ENCODE results near the gene EEF1A2. TPM values are rescaled to one million over a fixed set of nuclear protein-coding genes. Genes with fewer than 3 reads are reported as not detected.

The EEF1A2 gene
- total RNA-seq, 4 donors from 2014 or later, result 0.75 to 5.0 (median 3.3) TPM

GRCh38 chr20:63490416-63490815 is 8.5 kb downstream of the EEF1A2 start:
- TF ChIP-seq POLR2A (IDR thresholded peaks at IDR 0.05) (no peak), EP300 (IDR thresholded peaks at IDR 0.05; ENCODE audit: low read depth) (no peak), POLR2AphosphoS5 (IDR thresholded peaks at IDR 0.05) (no peak)
- TF ChIP-seq, protein P1, sequence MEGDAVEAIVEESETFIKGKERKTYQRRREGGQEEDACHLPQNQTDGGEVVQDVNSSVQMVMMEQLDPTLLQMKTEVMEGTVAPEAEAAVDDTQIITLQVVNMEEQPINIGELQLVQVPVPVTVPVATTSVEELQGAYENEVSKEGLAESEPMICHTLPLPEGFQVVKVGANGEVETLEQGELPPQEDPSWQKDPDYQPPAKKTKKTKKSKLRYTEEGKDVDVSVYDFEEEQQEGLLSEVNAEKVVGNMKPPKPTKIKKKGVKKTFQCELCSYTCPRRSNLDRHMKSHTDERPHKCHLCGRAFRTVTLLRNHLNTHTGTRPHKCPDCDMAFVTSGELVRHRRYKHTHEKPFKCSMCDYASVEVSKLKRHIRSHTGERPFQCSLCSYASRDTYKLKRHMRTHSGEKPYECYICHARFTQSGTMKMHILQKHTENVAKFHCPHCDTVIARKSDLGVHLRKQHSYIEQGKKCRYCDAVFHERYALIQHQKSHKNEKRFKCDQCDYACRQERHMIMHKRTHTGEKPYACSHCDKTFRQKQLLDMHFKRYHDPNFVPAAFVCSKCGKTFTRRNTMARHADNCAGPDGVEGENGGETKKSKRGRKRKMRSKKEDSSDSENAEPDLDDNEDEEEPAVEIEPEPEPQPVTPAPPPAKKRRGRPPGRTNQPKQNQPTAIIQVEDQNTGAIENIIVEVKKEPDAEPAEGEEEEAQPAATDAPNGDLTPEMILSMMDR (IDR thresholded peaks at IDR 0.05), result no peak
- no peaks in the 10 kb centered on the region for H3K4me1 ChIP-seq
- no peaks in the 10 kb centered on the region for H3K9me3 ChIP-seq
- no peaks in the 10 kb centered on the region for H3K36me3 ChIP-seq
- no peak for DNase-seq
- WGBS, 2 donors (ENCODE audit: low coverage in 1 of 2), result 64% methylated on average over 23 of the region's 24 CpGs; no CpG with 5 or more reads in 1 of the 2 donors
- intact Hi-C loops (cut with DNase I; ENCODE audit: low total_unique reads) (no loop called here), in situ Hi-C loops (cut with MboI; ENCODE audit: low pct_ligation_motif_present in 1 of 4, low pct_unique_long_range_greater_than_20kb in 1 of 4, low sequenced_read_pairs in 3 of 4) (no loop called here)
- H3K27ac ChIP-seq, result no peak overlapping the region
- no peak overlapping the region for H3K4me3 ChIP-seq
- H3K27me3 ChIP-seq, result peaks cover 56% of the 10 kb centered on the region

DNA sequence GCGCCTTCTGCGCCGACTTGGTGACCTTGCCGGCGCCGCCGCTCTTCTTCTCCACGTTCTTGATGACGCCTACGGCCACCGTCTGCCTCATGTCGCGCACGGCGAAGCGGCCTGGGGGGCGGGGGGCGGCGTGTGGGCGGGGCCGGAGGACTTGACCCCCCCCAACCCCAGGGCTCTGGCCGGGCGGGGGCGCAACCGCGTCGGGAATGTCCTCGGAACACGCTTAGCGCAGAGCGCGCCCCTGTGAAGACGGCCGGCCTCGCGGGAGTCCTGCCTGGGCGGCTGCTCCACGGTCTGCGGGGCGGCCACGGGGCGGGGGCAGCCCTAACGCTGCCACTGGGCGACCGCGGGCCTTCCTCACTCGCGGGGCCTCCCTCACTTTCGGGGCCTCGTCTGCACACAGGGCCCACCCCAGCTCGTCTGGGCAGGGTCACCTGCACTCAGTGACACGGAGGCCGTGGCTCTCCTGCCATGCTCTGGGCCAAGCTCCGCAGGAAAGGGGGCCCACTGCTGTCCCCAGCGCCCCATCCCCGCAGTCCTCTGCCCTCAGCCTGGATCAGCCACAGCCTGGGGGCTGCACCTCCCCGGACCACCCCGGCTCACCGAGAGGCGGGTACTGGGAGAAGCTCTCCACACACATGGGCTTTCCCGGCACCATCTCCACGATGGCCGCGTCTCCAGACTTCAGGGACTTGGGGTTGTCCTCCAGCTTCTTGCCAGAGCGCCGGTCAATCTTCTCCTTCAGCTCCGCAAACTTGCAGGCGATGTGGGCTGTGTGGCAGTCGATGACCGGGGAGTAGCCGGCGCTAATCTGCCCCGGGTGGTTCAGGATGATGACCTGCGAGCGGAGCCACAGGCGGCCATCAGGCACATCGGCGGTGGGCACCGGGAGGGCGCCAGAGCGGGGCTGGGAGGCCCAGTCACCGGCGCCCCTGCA is 10.3 kb downstream of the EEF1A2 start:
- WGBS, 2 donors (ENCODE audit: low coverage in 1 of 2), result 29% methylated on average over 69 of the region's 83 CpGs; no CpG with 5 or more reads in 1 of the 2 donors
- DNase-seq, result no peak
- TF ChIP-seq, protein P1 (IDR thresholded peaks at IDR 0.05), result no peak
- no peak for TF ChIP-seq POLR2A (IDR thresholded peaks at IDR 0.05)
- Histone ChIP-seq H3K27me3 (peaks cover 66% of the 10 kb centered on the region), H3K4me3 (no peak overlapping the region), H3K4me1 (no peaks in the 10 kb centered on the region), H3K9me3 (no peaks in the 10 kb centered on the region), H3K27ac (no peak overlapping the region), H3K36me3 (no peaks in the 10 kb centered on the region)
- intact Hi-C loops (cut with DNase I; ENCODE audit: low total_unique reads), result no loop called here
- in situ Hi-C loops (cut with MboI; ENCODE audit: low pct_ligation_motif_present in 1 of 4, low pct_unique_long_range_greater_than_20kb in 1 of 4, low sequenced_read_pairs in 3 of 4), result no loop called here

DNA sequence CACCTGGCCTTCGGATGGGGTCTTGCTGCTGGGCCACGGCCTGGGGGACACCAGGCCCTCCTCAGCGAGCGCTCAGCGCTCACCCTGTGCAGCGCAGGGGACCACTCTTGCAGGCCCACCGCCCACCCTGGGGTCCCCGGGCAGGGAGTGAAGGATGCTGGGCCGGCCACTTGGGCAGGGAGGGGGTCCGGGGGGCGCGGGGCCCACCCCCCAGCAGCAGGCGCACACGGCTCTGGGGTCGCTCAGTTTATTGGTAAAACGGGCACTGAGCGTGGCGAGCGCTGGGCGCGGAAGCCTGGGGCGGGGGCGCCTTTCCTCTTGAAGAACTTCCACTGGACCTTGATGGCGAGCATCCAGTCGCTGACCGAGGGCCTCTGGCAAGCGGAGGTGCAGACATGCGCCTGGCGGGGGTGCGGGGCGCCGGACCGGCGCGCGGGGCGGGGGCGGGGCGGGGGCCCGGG is 11.1 kb downstream of the EEF1A2 start:
- no peak for DNase-seq
- TF ChIP-seq EP300 (IDR thresholded peaks at IDR 0.05; ENCODE audit: low read depth) (no peak), POLR2AphosphoS5 (IDR thresholded peaks at IDR 0.05) (no peak), POLR2A (IDR thresholded peaks at IDR 0.05) (no peak)
- TF ChIP-seq, protein P1 (IDR thresholded peaks at IDR 0.05), result no peak
- 22% methylated on average over 13 of the region's 40 CpGs; no CpG with 5 or more reads in 1 of the 2 donors for WGBS, 2 donors (ENCODE audit: low coverage in 1 of 2)
- Histone ChIP-seq H3K9me3 (no peaks in the 10 kb centered on the region), H3K27ac (no peak overlapping the region), H3K27me3 (peaks cover 73% of the 10 kb centered on the region), H3K36me3 (no peaks in the 10 kb centered on the region), H3K4me3 (no peak overlapping the region), H3K4me1 (no peaks in the 10 kb centered on the region)
- intact Hi-C loops (cut with DNase I; ENCODE audit: low total_unique reads) (no loop called here), in situ Hi-C loops (cut with MboI; ENCODE audit: low pct_ligation_motif_present in 1 of 4, low pct_unique_long_range_greater_than_20kb in 1 of 4, low sequenced_read_pairs in 3 of 4) (no loop called here)

DNA sequence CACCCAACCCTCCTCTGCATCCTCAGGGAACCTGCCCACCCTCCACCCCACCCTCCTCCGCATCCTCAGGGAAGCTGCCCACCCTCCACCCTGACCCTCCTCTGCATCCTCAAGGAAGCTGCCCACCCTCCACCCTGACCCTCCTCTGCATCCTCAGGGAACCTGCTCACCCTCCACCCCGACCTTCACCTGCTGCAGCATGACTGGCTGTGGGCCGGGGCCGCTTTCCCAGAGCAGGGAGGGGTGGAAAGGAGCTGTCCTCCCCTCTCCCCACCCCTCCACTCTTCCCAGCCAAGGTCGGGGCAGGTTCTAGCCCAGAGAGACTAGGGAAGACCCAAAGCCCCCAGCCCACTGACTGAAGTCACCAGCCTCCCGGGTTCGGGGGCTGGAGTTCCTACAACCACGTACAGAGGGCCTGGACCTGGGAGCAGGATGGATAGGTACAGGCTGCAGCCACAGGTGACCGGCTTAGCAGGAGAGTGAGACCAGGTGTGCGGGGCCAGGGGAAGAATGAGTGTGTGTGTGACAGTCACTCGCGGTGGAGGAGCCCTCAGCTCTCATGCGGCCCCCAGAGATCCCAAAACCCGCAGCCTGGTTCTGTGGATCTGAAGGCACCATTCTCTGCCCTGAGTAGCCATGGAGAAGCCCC is 11.6 kb downstream of the EEF1A2 start:
- peaks cover 79% of the 10 kb centered on the region for H3K27me3 ChIP-seq
- no peak for DNase-seq
- no peak overlapping the region for H3K4me3 ChIP-seq
- intact Hi-C loops (cut with DNase I; ENCODE audit: low total_unique reads) (no loop called here), in situ Hi-C loops (cut with MboI; ENCODE audit: low pct_ligation_motif_present in 1 of 4, low pct_unique_long_range_greater_than_20kb in 1 of 4, low sequenced_read_pairs in 3 of 4) (no loop called here)
- H3K27ac ChIP-seq, result no peak overlapping the region
- TF ChIP-seq EP300 (IDR thresholded peaks at IDR 0.05; ENCODE audit: low read depth) (no peak), POLR2A (IDR thresholded peaks at IDR 0.05) (no peak), POLR2AphosphoS5 (IDR thresholded peaks at IDR 0.05) (no peak)
- TF ChIP-seq, protein P1 (IDR thresholded peaks at IDR 0.05), result no peak
- no peaks in the 10 kb centered on the region for H3K36me3 ChIP-seq
- H3K9me3 ChIP-seq, result no peaks in the 10 kb centered on the region
- 54 to 67% methylated on average over 1 to 13 of the region's 14 CpGs for WGBS, 2 donors (ENCODE audit: low coverage in 1 of 2)
- H3K4me1 ChIP-seq, result no peaks in the 10 kb centered on the region

Data from transverse colon (tissue), 4 donors.